A549 treated with ZK216348 at 1 μM for 4 hours (cell line): ENCODE results near the gene RPL28. TPM values are rescaled to one million over a fixed set of nuclear protein-coding genes. Genes with fewer than 3 reads are reported as not detected.

ENCODE experiments used
- total RNA-seq: library from RNA; stranded (reverse); fragments of 200-300 nt; extraction: Qiagen RNA extraction; gene quantifications from 5 replicates; pipeline ENCODE4 v1.2.3, GENCODE V29; 2022; ENCODE audit warnings: low read depth

Gene RPL28
- 2,333 to 3,419 TPM (median 2,681 TPM) in 5 replicates for total RNA-seq

GRCh38 chr19:55385724-55386492 is at the start of gene RPL28:
Gene RPL28, plus strand, starts transcription at chr19:55385932. Its CDS starts 426 bp downstream, at chr19:55386358.

GRCh38 chr19:55339105-55339888 is 46.4 kb upstream of the RPL28 start, which contains the start of gene KMT5C:
Gene KMT5C, plus strand, starts transcription at chr19:55339876. Its CDS starts 2,061 bp downstream, at chr19:55341937.

GRCh38 chr19:55354698-55355212 is 31.0 kb upstream of the RPL28 start, which contains the start of gene COX6B2:
Gene COX6B2, minus strand, starts transcription at chr19:55354719. Its CDS starts 198 bp downstream, at chr19:55354521.

DNA sequence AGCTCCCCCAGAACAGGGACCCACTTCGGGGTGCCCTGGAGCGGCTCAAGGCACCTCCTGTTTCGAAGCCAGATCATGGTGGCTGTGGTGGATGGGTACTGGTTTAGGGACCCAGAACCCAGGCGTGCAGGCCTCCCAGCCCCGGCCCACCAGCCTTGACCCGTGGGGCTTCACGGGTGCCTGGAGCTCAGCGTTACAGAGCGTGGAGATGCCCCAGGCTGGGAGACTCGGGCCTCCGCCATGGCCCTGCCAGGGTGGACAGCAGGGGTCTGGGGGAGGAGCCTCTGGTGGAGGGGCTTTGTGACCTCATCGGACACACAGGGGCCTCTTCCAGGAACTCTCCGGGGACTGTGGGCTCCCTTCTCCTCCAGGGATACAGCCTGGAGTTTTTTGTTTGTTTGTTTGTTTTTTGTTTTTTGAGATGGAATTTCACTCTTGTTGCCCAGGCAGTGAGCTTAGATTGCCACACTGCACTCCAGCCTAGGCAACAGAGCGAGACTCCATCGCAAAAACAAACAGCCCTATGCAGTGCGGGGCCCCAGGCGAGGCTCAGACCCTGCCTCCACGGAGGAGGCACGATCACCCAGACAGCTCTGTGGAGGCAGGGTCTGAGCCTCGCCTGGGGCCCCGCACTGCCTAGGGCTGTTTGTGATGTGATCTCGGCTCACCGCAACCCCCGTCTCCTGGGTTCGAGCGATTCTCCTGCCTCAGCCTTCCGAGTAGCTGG is 22.6 kb upstream of the RPL28 start, which contains the start of gene GARIN5B:
Gene GARIN5B, minus strand, starts transcription at position 271 of the 727 bp plus-strand sequence. Its CDS starts 194 bp downstream, at position 77.

GRCh38 chr19:55370305-55370988 is 15.3 kb upstream of the RPL28 start, which contains the start of gene IL11:
Gene IL11, minus strand, starts transcription at chr19:55370463. Its CDS starts 153 bp downstream, at chr19:55370310.

GRCh38 chr19:55376241-55376933 is 9.3 kb upstream of the RPL28 start, which contains the start of gene TMEM190:
Gene TMEM190, plus strand, starts transcription at chr19:55376826. Its CDS starts 28 bp downstream, at chr19:55376854.

DNA sequence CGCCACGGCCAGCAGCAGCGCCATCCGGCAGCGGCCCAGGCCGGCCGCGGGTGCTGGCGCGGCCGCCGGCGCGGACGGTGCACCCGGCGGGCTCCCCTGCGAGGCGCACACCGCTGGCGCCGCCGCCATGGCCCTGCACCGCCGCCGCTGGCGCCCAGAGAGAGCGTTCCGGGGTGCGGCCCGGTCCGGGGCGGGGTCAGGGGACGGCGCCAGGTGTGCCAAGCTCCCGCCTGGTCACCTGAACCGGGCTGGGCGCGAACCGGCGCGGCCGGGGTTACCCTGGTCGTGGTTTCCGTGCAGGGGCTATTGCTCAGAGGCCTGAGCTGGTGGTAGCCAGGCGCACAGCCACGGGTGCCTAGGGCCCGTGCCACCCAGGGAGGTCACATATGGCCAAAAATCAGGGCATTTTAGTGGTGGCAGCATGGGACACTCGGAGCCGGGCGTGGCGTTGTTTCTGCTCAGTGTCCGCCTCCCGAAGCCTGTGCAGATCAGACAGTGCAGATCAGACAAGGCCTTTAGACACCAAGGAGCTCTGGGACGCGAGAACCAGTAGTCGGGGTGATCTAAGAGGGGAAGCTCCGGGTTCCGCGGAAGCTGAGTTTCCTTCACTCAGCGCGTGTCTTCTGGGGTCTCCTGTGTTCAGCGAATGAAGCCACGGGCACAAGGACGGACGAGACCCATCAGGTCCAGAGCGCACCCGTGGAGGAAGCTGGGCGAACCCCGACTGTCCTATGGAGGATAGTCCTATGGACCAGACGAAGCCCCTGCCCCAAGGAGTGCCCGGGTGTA is 1.4 kb upstream of the RPL28 start, which contains the start of gene TMEM238:
Gene TMEM238, minus strand, starts transcription at position 162 of the 789 bp plus-strand sequence. Its CDS starts 33 bp downstream, at position 129.

GRCh38 chr19:55407550-55407799 is 21.7 kb downstream of the RPL28 start, which contains the start of gene UBE2S:
Gene UBE2S, minus strand, starts transcription at chr19:55407788. Its CDS starts 199 bp downstream, at chr19:55407589.

GRCh38 chr19:55443045-55443823 is 57.5 kb downstream of the RPL28 start, which contains the start of gene SHISA7:
Gene SHISA7, minus strand, starts transcription at chr19:55443300. Its CDS starts 437 bp downstream, at chr19:55442863.

Other genes starting within 250 kb of the RPL28 start
- 96.6 to 145 TPM (median 141 TPM) in 5 replicates for gene TNNT1, start 236.7 kb upstream of the RPL28 start, total RNA-seq
- gene TNNI3, start 228.2 kb upstream of the RPL28 start, total RNA-seq: 6.6 to 13.4 TPM (median 7.0 TPM) in 5 replicates
- 3.1 to 6.7 TPM (median 5.6 TPM) in 5 replicates for gene DNAAF3, start 219.3 kb upstream of the RPL28 start, total RNA-seq
- gene SYT5, start 205.6 kb upstream of the RPL28 start, total RNA-seq: 2.7 to 4.4 TPM (median 3.1 TPM) in 5 replicates
- 3.6 to 6.0 TPM (median 4.0 TPM) in 5 replicates for gene PTPRH, start 176.4 kb upstream of the RPL28 start, total RNA-seq
- gene TMEM86B, start 157.2 kb upstream of the RPL28 start, total RNA-seq: 2.2 to 5.4 TPM (median 4.8 TPM) in 5 replicates
- 64.6 to 131 TPM (median 118 TPM) in 5 replicates for gene PPP6R1, start 126.9 kb upstream of the RPL28 start, total RNA-seq
- 122 to 147 TPM (median 138 TPM) in 5 replicates for gene HSPBP1, start 105.8 kb upstream of the RPL28 start, total RNA-seq
- 3.2 to 5.1 TPM (median 4.6 TPM) in 5 replicates for gene BRSK1, start 101.9 kb upstream of the RPL28 start, total RNA-seq
- not detected in 5 replicates for gene TMEM150B, start 60.6 kb upstream of the RPL28 start, total RNA-seq
- gene KMT5C, start 46.1 kb upstream of the RPL28 start, total RNA-seq: 3.1 to 9.0 TPM (median 8.2 TPM) in 5 replicates
- 1.2 to 7.0 TPM (median 1.4 TPM) in 5 replicates for gene COX6B2, start 31.2 kb upstream of the RPL28 start, total RNA-seq
- 0.11 to 0.42 TPM (median 0.18 TPM) in 4 of 5 replicates, not detected in the other for gene GARIN5B, start 22.7 kb upstream of the RPL28 start, total RNA-seq
- gene IL11, start 15.5 kb upstream of the RPL28 start, total RNA-seq: 20.8 to 42.0 TPM (median 26.5 TPM) in 5 replicates
- 1.2 to 2.3 TPM (median 1.3 TPM) in 5 replicates for gene TMEM190, start 9.1 kb upstream of the RPL28 start, total RNA-seq
- 2.3 to 14.6 TPM (median 11.3 TPM) in 5 replicates for gene TMEM238, start 1.6 kb upstream of the RPL28 start, total RNA-seq
- gene UBE2S, start 21.9 kb downstream of the RPL28 start, total RNA-seq: 317 to 626 TPM (median 479 TPM) in 5 replicates
- gene SHISA7, start 57.4 kb downstream of the RPL28 start, total RNA-seq: not detected in 5 replicates
- gene ISOC2, start 75.7 kb downstream of the RPL28 start, total RNA-seq: 36.3 to 64.0 TPM (median 58.6 TPM) in 5 replicates
- gene C19orf85, start 78.8 kb downstream of the RPL28 start, total RNA-seq: not detected in 5 replicates
- 2.7 to 8.8 TPM (median 6.9 TPM) in 5 replicates for gene ZNF628, start 90.7 kb downstream of the RPL28 start, total RNA-seq
- gene NAT14, start 99.3 kb downstream of the RPL28 start, total RNA-seq: 32.8 to 59.9 TPM (median 49.9 TPM) in 5 replicates
- 0.69 to 1.2 TPM (median 0.82 TPM) in 5 replicates for gene SSC5D, start 102.5 kb downstream of the RPL28 start, total RNA-seq
- gene SBK2, start 151.2 kb downstream of the RPL28 start, total RNA-seq: 0.61 to 2.5 TPM (median 2.0 TPM) in 5 replicates
- 0.44 to 1.5 TPM (median 1.5 TPM) in 5 replicates for gene SBK3, start 159.6 kb downstream of the RPL28 start, total RNA-seq
- 14.9 to 40.1 TPM (median 32.3 TPM) in 5 replicates for gene ZNF579, start 194.9 kb downstream of the RPL28 start, total RNA-seq
- 17.5 to 25.7 TPM (median 24.4 TPM) in 5 replicates for gene FIZ1, start 213.6 kb downstream of the RPL28 start, total RNA-seq
- gene ZNF524, start 214.4 kb downstream of the RPL28 start, total RNA-seq: 5.5 to 21.0 TPM (median 18.9 TPM) in 5 replicates
- gene ZNF865, start 219.7 kb downstream of the RPL28 start, total RNA-seq: 5.4 to 14.2 TPM (median 13.0 TPM) in 5 replicates
- gene ZNF784, start 238.6 kb downstream of the RPL28 start, total RNA-seq: 4.2 to 6.8 TPM (median 6.3 TPM) in 5 replicates